ENCODE results near the gene TAF1B.

TAF1B gene

DNA sequence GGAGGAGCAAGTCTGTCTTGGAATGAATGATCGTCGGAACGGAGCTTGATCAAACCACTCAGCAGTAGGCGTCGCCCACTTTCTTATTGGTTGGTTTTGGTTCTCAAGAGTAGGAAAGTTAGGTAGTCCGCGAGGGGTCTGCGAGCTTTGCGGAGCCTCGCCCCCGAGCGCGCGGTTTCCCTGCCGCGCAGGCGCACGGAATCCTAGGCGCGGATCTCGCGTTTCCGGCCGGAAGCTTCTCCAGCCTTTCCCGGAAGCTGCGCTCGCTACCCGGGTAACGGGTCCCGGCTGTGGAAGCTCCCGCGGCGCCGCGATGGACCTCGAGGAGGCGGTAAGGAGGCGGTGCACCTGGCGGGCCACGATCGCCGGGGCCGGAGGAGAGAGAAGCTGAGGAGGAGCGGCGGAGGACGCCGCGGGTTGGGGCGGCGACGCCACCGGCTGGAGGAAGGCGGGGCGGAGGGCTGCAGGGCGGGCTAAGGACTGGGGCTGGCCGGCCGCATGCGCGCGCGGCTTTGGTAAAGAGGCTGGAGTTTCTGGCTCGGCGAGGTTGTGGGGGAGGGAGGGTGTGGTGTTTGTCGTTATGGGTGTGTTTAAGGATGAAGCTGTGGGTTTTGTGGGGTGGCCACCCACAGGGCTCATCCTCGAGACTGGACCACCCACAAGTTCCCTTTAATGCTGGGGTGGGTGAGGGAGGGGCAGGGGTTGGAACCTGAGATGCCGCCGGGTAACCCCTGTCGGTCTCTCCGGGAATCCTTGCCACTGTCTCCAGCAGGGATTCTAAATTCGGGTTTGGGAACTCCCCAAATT lies at the start of gene TAF1B:
Gene TAF1B, plus strand, starts transcription at position 246 of the 807 bp plus-strand sequence. Its CDS starts 68 bp downstream, at position 314.
- DNase-seq: peak; percentile 41 to 73 (median 58)

DNA sequence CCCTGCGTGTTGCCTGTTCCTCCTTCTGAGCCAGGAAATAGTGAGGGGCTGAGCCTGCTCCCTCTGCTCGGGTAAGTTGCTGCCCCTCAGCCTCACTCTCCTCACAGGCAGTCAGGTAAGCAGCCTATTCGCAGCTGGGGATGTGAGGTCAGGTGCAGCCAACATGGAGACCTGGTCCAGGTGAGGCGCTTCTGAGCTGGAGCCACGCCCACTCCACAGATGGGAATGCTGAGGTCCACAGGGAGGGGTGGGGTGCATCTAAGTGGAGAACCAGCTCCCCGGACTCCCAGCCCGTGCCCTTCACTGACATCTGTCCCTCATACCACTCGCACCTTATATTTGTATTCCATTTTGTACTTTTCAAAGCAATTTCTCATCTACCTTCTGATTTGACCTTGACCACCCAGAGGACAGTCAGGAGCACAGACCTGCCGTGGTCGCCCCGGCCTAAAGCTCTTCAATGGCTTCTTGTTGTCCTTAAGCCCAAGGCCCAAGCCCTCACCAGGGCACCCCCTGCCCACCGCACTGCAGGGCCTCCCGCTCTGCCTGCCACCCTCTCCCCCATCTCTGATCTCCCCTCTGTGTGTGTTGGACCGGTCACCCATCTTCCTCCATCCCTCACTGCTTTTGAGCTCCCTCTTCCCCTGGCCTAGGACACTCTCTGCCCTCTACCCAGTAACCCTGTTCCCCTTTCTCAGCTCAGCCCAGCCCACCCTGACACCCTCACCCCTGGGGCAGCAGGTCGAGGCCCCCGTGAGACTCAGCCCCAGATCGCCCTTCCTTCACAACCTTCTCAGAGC lies 49.2 kb upstream of the TAF1B start:
- no peak for DNase-seq

DNA sequence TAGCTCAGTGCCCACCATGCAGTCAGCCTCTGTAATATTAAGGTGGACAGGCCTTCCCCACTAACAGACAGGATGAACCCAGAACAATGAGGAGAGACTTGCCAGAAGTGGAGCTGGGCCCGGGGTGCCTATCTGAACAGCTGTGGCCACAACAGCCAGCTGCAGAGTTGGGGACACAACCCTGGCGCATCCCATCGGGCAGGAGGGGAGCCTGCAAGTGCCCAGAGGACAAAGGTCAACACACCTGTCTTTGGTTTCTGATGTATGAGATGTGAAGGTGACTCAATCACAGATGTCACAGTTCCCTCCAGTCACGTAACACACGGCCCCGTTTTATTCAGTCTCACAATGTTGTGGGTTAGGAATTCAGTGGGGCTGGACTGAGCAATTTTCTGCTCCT lies 48.2 kb upstream of the TAF1B start:
- DNase-seq: no peak

DNA sequence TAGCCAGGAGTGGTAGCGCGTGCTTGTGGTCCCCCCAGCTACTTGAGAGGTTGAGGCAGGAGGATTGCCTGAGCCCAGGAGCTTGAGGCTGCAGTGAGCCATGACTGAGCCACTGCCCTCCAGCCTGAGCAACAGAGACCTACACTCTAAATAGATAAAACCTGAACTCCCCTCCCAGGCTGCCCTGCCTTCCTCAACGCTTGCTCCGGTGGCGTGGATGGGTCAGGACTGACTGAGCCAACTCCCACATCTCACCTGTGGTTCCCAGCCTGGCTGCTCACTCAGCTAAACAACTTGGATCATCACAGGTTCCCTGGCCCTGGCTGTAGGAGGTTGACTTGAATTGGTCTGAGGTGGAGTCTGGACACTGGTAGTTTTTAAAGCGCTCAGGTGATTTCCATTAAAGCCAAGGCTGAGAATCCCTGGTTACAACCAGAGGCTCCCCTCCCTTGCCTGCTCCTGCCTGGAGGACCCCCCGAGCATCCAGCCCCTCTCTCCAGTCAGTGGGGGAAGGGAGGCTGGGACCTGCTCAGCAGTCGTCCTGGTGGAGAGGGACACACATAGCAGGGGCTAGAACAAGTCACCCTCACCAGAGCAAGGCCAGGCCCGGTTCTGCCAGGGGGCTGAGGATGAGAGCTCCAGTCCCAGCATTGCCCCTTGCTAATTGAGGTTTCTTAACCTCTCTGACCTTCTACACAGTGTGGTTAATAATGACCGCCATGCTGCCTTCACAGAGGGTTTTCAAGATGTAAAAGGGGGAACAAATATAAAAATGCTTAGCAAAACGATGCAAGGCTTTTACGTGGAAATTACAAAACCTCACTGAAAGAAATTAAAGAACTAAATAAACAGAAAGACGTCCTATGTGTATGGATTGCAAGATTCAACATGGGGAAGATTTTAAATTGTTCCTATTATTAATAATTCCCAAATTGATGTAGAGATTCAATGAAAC lies 46.9 kb upstream of the TAF1B start:
- no peak for DNase-seq

DNA sequence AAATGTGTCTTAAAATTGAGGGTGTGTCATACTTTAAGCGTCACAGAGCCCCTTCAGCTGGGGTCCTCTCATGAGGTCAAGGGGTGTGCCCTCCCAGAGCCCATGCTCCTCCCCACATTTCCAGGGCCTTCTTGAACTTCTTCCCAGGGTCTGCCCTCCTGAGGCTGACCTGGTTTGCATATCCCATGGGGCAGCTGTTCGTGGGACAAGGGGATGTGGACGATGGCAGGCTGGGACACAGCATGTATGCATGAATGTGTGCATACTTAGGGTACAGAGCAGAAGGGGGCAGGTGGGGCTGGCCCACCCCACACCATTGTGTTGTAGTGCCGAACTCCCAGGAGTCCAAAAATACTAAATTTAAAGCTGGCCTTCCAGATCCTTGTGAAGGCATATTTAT lies 46.2 kb upstream of the TAF1B start:
- no peak for DNase-seq

DNA sequence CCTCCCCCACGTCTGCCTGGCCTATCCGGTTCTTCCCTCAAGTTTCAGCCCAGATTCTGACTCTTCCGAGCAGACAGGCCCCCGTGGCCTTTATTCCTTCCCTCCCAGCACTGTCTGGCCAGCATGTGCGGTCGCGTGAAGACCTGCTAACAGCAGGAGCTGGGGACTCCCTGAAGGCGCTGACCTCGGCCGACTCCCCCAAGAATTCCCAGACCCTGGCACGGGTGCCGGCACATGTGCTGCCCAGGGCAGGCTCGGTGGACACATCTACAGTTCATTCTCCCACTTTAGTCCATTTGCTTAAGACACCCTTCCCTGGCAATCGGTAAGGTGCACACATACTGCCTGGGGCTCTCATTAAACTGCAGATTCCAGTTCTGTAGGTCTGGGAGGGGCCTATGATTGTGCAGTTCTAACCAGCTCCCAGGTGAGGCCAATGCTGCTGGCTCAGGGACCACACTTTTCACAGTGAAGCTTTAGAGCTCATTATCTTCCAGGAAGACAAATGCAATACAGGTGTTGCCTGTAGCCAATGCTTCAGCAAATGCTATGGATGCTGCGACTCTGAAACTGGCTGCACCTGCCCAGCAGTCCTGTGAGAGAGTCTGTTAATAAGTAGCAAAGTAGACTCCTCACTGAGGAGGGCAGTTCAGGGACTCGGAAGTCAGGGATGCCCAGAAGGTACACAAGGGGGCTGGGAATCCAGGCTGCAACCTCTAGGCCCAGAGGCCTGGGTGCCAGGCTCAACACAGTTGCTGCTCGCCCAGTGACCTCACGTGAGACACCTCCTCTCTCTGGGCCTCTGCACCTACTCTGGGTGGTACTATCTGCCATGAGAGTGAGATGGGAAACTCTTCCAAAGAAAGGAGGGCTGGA lies 45.4 kb upstream of the TAF1B start:
- DNase-seq: no peak

DNA sequence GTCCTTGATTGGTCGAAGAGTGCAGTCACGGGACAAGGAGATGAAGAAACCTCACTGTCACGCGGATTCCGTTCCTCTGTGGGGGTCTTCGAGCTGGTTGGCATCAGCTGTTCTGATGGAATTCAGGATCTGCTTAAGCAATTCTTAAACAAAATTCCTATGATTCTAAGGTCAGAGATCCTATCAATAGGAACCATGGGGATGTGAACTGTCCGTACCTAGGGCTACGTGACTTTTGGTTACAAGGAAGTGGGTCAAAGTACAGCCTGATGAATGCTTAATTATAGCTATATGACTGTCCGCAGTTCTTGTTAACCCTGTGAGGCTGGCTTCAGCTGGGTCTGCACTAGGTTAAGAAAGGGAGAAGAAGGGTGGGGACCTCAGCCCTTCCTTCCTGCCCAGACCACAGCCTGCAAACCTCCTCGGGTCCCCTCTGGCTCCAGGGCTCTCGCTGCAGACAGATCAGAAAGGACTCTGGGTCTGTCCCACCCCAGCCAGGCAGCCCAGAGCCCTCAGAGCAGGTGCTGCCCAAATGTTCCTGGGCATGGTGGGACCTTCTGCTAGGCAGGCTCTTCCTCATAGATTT lies 44.2 kb upstream of the TAF1B start:
- DNase-seq: no peak

DNA sequence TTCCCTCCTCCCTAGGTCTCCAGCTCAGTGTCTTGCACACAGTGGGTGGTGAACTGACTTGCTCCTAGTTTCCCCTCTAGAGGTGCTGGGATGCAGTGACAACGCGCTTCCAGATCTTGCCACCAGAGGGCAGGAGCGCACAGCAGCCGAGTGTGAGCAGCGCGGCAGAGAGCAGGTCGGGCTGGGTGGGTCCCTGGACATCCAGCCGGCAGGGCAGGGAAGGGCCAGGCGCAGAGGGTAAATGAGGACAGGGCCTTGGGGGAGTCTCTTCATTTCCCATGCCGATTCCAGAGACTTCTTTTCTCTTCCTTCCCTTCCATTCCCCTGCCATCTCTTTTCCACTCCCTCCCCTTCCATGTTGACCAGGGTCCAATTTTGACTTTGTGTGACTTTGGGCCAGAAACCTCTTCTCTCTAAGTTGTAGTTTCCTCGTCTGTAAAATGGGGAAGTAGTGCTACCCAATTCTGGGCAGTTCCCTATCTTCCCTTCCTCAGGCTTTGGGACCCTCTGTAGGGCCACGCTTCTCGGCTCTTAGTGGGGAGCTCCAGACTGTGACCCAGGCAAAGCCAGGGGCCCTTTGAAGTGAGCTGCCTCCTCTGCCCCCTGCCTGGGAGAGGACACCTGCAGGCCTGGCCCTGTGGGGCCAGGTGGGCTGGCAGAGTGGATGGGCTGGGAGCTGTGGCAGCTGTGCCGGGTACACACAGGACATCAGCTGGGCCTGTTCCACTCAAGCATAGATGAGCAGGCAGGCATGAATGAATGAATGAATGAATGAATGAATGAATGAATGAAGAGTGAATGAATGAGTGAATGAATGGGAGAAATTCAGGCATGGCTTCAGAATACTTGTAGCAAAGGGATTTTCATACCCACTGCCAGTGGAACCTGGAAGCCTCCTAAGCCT lies 43.3 kb upstream of the TAF1B start:
- peak; percentile 69 to 80 (median 75) for DNase-seq

DNA sequence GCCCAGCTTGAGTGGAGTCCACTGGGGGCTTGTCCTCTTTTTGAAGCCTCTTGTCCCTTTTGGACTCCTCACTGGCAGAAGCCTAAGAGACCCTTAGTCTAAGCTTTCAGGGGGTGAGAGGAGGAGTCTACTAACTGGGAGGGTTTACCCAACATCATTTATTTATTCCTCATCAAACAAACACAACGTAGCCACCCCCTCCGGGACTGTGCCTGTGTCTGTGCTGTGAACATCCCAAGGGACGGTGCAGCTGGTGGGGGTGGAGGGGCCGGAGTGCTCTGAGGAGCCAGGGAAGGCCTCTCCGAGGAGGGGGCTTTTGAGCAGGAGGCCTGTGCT lies 42.7 kb upstream of the TAF1B start:
- no peak for DNase-seq

DNA sequence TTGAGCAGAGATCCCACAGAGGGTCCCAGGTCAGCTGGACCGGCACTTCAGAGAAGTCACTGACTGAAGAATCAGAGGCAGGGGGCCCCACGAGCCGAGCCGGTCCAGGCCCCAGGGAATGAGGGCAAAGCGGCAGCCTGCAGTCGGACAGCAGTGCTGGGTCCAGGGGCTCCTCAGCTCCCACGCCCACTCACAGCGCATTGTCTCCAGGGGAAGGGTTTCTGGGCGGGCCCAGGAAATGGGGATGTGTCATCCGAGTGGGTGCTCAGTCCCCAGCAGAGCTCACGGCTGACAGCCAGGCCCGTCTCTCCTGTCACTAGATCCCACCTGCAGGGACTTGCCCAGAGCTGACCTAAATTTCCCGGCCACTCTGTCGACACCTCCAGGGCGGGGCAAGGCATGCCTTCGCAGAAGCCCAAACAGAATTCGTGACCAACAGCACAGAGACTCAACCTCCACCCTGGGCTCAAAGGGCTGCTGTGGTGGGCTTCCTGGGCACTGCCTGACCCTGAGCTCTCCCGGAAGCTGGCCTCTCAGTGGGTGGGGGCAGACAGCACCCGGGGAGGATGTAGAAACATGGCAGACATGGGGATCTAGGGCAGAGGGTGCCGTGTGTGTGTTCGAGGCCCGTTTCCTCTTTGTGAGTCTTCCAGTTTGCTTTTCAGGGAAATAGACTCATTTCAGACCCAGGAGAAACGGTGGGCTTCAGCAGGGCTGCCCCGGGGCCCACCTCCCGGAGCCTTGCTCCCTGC lies 42.1 kb upstream of the TAF1B start:
- DNase-seq: no peak

DNA sequence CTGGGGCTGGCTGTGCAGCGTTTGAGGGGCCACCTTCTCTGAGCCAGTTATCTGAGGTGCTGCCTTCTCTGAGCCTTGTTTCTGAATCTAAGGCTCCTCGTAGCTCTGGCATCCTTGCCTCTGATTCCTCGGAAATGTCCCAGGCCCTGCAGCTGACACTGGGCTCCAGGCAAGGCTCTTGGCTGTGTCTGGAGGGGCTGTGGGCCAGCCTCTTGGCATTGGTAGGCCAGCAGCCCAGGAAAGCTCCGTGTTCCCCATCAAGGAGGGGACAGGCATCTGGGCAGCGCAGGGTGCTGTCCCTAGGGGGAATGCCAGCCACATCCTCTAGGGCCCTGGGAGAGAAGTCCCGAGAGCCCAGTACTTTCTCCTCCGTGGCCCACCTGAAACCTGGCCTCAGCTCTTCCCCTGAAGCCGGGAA lies 40.7 kb upstream of the TAF1B start:
- no peak for DNase-seq

DNA sequence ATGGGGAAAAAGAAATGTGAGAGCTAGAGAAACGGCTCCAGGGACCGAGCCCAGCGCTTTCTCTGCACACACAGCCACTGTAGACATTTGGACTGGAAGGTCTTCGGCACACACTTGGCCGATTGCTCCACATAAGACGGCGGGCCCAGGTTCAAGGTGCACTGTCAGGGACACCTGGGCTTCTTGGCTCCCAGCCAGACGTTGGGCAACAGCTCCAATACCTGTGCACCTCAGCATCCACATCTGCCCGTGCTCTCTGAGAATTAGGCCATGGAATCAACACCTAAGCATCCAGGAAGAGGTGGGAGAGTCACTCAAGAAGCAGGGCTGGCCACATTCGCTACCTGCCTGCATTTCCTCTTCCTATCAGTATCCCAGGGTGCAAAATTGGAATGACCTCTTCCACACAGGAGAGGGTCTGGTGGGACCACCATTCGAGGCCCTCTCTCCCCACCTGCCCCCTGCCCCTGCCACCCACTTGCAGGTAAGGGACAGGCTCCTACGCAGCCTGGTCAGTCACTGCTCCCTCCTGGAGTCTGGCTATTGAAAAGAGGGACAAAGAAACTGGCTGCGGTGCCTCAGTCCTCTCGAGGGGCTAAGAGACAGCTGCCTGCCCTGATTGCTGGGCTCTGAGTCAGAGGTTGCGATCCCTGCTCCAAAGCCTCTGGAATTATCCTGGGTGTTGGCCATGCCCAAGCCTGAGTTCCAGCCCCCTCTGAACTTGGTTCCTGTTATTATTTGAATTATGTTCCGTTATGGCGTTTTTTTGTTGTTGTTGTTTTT lies 40.1 kb upstream of the TAF1B start:
- no peak for DNase-seq

DNA sequence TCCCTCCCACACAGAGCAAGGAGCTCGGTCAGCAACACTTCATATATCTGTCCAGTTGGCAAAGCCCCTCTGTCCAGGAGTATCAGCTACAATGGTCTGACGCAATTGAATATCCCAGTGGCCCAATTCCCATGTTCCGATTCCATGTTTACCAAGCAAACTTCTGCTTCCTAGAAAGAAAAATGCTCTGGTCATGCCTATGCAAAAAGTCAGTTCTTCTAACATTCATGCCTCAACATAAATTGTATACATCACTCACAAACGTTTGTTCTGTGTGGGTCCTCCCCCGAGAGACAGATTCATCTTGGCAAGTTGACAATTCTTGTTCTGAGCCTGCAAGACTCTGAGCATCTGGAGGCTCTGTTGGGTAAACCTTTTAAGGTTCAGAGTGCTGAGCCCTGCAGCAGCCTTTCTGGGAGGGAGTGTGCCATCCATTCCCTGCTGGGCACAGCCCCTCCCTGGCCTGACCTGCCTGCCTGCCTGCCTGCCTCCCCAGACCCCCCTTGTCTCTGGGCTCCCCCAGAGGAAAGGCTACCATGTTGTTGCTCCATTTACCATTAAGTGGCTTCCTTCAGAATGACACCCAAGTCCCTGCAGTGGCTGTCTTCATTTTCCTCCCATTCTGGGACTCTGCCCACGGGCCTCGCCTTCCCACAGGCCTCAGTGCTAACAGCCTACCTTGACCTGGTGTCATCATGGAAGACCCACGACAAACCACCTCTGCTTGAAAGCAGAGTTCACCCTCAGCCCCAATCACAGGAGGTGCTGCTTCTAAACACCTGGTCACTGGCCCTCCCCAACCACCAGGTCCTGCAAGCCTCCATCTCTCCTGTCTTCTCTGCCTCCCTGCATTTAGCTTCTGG lies 37.6 kb upstream of the TAF1B start:
- DNase-seq: no peak

DNA sequence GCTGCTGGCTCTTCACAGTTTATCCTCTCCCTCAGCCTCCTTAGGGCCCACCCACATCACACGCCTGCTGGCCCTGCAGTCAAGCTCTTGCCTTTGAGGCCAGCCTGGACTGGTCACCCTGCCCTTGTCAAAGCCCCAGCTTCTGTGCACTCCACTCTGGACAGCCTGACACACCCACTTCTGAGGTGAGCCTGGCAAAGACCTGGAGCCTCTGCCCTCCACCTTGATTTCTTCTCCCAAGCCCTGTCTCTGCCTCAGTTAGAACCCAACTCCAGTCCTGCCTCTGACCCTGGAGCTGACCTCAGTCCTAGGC lies 37.0 kb upstream of the TAF1B start:
- no peak for DNase-seq

DNA sequence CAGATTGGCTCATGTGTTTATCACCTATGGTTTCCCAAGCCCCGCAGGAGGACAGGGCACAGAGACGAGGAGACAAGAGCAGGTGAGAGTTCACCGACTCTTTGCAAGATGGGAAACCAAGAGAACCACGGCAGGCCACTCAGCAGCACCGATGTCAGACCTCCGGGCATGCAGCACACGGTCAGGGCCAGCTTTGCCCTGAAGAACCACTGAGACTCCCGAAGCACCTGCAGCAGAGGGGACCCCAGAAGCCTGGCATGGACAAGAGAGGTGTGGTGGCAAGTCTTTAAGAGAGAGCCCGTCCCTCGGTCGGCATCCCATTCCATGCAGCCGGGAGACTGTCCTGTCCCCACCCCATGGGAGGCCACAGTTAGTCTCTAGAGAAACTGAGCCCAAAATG lies 36.6 kb upstream of the TAF1B start:
- DNase-seq: no peak

DNA sequence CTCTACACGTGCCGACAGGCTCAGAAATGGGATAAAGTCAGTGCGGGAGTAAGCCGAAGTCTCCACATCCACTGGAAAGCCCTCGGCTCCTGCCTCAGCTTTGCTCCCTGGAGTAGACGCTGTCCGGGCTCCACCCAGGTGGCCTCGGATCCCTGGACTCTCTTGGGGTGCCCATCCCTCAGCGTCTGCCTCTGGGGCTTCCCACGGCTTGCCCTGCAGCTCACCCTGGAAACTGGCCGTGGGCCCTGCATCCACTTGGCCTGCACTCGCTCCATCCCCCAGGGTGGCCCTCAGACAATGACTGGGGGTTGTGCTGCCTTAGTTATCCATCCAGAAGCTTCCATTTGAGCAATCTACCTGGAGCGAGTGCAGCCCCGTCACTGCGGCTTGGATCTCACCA lies 36.2 kb upstream of the TAF1B start:
- DNase-seq: no peak

DNA sequence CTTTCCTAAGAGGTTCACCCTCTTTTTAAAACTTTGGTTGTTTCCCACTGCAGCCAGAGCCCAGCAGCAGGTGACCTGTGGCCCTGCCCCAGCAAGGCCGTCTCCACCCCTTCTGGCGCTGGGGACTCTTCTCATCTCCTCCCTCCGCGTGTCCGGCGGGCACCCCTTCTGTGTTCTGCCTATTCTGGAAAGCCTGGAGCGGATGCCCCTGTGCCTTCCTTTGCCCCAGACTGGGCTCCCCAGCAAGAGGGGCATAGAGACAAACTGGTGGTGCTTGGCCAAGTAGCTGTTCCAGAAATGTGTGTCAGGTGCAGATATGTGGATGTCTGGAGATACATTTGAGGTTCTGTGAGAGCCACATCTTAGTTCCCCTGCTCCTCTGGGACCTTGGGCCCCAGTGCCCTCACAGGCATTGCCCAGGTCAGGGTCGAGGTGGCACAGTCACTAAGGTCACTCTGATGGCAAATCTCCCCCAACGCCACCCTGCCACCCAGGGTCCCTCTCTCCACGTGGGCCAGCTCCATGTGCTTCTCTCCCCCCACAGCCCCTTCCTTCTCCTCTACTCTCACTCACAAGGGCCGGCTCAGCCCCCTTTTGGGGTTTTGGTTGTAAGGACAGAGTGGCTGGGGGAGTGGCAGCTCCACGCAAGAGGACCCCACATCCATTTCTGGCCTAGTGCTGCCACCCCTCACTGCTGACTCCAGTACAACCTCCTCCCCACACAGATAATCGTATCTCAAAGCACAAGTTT lies 35.5 kb upstream of the TAF1B start:
- DNase-seq: no peak
